Activated naive CD8-positive, alpha-beta T cell treated with anti-CD3 and anti-CD28 coated beads for 36 hours (primary cell): ENCODE results near the gene COLGALT1. TPM values are rescaled to one million over a fixed set of nuclear protein-coding genes. Genes with fewer than 3 reads are reported as not detected.
A peak's percentile ranks its signal among the peaks of the same experiment; 100 is the strongest.
"Not testable (repeated sequence)": the region's sequence is repeated elsewhere in the genome, so short reads cannot be mapped to it uniquely, and the experiment has no call there.

ENCODE experiments used
- DNase-seq: peaks from one replicate; pipeline ENCODE4 v3.0.0; 2021
- H3K27ac Mint-ChIP-seq: one replicate; pipeline ENCODE4 v1.8.0; 2022; ENCODE audit warnings: mild to moderate bottlenecking, moderate library complexity, mixed read lengths
- H3K27me3 Mint-ChIP-seq: one replicate; pipeline ENCODE4 v1.8.0; 2022; ENCODE audit warnings: mild to moderate bottlenecking, mixed read lengths
- H3K36me3 Mint-ChIP-seq: one replicate; pipeline ENCODE4 v1.8.0; 2021; ENCODE audit warnings: mild to moderate bottlenecking, mixed read lengths
- H3K4me1 Mint-ChIP-seq: one replicate; pipeline ENCODE4 v1.8.0; 2021; ENCODE audit warnings: mixed read lengths
- H3K4me3 Mint-ChIP-seq: one replicate; pipeline ENCODE4 v1.8.0; 2022; ENCODE audit warnings: mild to moderate bottlenecking, moderate library complexity, mixed read lengths
- H3K9me3 Mint-ChIP-seq: one replicate; pipeline ENCODE4 v1.8.0; 2022; ENCODE audit warnings: mixed read lengths
- total RNA-seq, 2 experiments: library from RNA; stranded (reverse); gene quantifications; one replicate each; pipeline ENCODE4 v1.2.3, GENCODE V29; 2021

COLGALT1 gene
- total RNA-seq, 2 experiments from 2014 or later: 78.9 to 80.1 TPM

GRCh38 chr19:17564781-17565180 lies 9.3 kb downstream of the COLGALT1 start:
- Mint-ChIP-seq H3K36me3 (peaks cover 24% of the 10 kb centered on the region), H3K27me3 (no peaks in the 10 kb centered on the region), H3K27ac (no peak overlapping the region), H3K9me3 (no peaks in the 10 kb centered on the region), H3K4me1 (peaks cover 2% of the 10 kb centered on the region), H3K4me3 (no peak overlapping the region)
- no peak for DNase-seq

DNA sequence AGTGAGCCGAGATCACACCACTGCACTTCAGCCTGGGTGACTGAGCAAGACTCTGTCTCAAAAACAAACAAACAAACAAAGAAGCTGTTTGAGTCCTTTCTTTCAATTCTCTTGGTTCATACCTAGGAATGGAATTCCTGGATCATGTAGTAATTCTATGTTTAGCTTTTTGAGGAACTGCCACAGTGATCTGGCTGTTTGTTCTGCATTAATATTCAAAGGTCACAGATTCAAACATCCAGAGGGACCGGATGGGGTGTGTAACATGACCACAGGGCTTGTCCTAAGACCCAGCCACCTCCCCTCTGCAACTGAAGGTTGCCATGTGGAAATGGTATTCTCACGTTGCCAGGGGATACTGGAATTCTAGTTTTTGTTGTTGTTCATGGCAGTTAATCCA lies 10.2 kb downstream of the COLGALT1 start:
- no peak for DNase-seq
- no peaks in the 10 kb centered on the region for H3K9me3 Mint-ChIP-seq
- H3K36me3 Mint-ChIP-seq: peaks cover 17% of the 10 kb centered on the region
- H3K4me3 Mint-ChIP-seq: no peak overlapping the region
- H3K27ac Mint-ChIP-seq: no peak overlapping the region
- no peaks in the 10 kb centered on the region for H3K4me1 Mint-ChIP-seq
- no peaks in the 10 kb centered on the region for H3K27me3 Mint-ChIP-seq

GRCh38 chr19:17567940-17568339 lies 12.5 kb downstream of the COLGALT1 start:
- H3K27me3 Mint-ChIP-seq: no peaks in the 10 kb centered on the region
- DNase-seq: no peak
- H3K4me1 Mint-ChIP-seq: peaks cover 3% of the 10 kb centered on the region
- H3K9me3 Mint-ChIP-seq: no peaks in the 10 kb centered on the region
- no peak overlapping the region for H3K27ac Mint-ChIP-seq
- H3K36me3 Mint-ChIP-seq: peaks cover 15% of the 10 kb centered on the region
- no peak overlapping the region for H3K4me3 Mint-ChIP-seq

GRCh38 chr19:17570291-17570690 lies 14.8 kb downstream of the COLGALT1 start:
- H3K27me3 Mint-ChIP-seq, H3K4me1 Mint-ChIP-seq, DNase-seq, H3K4me3 Mint-ChIP-seq, H3K27ac Mint-ChIP-seq, H3K9me3 Mint-ChIP-seq: not testable (repeated sequence)
- H3K36me3 Mint-ChIP-seq: peaks cover 20% of the 10 kb centered on the region

- DNase-seq: no peak
Observed at GRCh38 chr19:17570791-17571190, 15.3 kb downstream of the COLGALT1 start.

DNA sequence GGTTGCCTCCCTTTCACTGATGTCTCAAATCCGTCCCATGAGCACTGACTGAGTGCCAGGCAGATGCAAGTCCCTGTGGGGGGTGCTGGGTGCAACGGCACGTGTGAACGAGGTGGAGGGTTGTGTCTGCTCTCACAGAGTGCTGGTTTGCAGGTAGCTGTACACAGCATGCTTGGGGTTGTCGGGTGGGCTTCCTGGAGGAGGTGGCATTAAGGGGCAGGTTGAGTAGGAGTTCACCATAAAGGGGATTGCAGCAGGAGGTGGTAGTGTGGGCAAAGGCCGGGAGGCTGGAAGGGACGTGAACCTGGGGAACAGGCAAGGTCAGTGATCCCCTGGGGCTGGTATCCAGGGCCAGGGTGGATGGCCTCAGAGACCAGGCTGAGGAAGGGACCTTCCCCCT lies 17.2 kb downstream of the COLGALT1 start:
- no peak for DNase-seq
- H3K4me3 Mint-ChIP-seq: no peak overlapping the region
- H3K27me3 Mint-ChIP-seq: no peaks in the 10 kb centered on the region
- H3K27ac Mint-ChIP-seq: no peak overlapping the region
- peaks cover 5% of the 10 kb centered on the region for H3K4me1 Mint-ChIP-seq
- H3K9me3 Mint-ChIP-seq: no peaks in the 10 kb centered on the region
- H3K36me3 Mint-ChIP-seq: peaks cover 28% of the 10 kb centered on the region

More at GRCh38 chr19:17570791-17571190, 15.3 kb downstream of the COLGALT1 start:
- Mint-ChIP-seq H3K27me3 (no peaks in the 10 kb centered on the region), H3K27ac (no peak overlapping the region), H3K9me3 (no peaks in the 10 kb centered on the region), H3K4me3 (no peak overlapping the region), H3K36me3 (peaks cover 21% of the 10 kb centered on the region), H3K4me1 (peaks cover 5% of the 10 kb centered on the region)

DNA sequence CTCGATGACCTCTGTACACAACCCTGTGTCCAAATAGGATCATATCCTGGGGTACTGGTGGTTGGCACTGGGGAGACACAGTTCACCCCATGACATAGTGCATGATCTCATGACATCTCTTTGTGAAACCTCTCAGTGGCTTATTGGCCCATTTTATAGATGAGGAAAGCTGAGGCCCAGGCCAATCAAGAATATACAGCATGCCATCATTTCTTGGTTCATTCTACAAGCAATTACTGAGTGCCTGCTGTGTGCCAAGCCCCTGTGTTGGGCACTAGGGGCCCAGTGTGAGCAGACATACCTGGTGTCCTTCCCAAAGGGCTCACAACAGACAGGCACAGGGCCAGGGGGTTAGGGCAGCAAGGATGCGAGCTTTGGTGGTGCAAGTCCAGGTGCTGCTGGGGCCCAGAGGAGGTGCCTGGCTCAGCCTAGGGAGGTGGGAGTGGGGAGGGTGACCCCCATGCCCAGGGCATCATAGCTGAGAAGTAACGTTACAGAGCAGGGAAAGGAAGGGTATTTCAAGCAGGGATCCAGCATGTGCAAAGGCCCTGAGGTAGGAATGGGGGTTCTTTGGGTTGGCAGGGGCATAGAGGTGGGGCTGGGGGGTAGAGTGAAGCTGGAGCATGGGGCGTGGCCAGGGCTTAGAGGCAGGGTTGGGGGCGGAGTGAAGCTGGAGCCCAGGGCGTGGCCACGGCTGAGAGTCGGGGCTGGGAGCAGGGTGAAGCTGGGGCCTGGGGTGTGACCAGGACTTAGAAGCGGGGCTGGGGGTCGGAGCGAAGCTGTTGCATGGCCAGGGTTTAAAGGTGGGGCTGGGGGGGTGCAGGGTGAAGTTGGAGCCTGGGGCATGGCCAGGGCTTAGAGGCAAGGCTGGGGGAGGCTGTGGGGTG lies 20.7 kb downstream of the COLGALT1 start:
- Mint-ChIP-seq H3K9me3 (no peaks in the 10 kb centered on the region), H3K4me3 (no peak overlapping the region), H3K27ac (no peak overlapping the region), H3K36me3 (peaks cover 43% of the 10 kb centered on the region), H3K4me1 (peaks cover 5% of the 10 kb centered on the region), H3K27me3 (no peaks in the 10 kb centered on the region)
- no peak for DNase-seq

DNA sequence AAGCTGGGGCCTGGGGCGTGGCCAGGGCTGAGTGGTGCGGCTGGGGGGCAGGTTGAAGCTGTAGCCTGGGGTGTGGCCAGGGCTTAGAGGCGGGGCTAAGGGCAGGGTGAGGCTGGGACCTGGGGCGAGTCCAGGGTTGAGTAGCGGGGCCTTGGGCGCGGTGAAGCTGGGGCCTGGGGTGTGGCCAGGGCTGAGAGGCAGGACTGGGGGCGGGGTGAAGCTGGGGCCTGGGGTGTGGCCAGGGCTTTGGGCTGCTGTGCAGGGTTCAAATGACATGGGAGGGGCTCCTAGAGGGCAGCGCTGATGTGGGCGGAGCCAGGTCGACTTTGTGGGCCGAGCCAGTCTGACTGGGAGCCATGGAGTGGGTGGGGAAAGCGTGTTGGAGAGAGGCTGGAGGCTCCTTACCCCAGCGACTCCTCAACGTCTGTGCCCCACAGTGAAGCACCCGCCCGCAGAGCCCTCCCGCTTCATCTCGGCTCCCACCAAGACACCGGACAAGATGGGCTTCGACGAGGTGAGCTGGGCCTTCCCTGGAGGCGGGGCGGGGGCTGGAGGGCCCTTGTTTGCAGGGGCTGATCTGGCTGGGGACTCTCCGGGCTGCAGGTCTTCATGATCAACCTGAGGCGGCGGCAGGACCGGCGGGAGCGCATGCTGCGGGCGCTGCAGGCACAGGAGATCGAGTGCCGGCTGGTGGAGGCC lies 21.5 kb downstream of the COLGALT1 start:
- peak; percentile 57 for DNase-seq
- Mint-ChIP-seq H3K27ac (no peak overlapping the region), H3K4me3 (no peak overlapping the region), H3K27me3 (no peaks in the 10 kb centered on the region), H3K4me1 (peaks cover 5% of the 10 kb centered on the region), H3K36me3 (peaks cover 43% of the 10 kb centered on the region), H3K9me3 (no peaks in the 10 kb centered on the region)

DNA sequence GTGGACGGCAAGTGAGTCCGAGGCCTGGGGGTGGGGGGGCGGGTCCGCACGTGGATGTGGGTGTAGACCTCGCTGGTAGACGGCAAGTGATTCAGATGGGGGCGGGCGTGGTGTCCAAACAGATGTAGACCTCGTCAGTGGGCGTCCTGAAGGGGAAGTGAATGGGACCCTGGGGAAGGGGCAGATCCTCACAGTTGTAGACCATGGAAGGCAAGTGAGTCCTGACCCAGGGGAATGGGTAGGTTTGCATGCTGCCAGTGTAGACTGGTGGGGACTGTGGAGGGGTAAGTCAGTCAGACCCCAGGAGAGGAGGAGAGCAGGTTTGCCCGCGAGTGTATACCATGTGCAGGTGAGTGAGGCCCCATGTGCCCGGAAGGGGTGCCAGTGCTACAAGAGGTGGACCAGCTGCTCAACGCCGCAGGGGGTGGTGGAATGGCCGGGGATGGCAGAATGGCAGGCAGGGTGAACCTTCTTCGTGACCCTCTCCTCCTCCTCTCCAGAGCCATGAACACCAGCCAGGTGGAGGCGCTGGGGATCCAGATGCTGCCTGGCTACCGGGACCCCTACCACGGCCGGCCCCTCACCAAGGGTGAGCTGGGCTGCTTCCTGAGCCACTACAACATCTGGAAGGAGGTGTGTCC lies 22.1 kb downstream of the COLGALT1 start:
- Mint-ChIP-seq H3K9me3 (no peaks in the 10 kb centered on the region), H3K27me3 (no peaks in the 10 kb centered on the region), H3K4me1 (peaks cover 2% of the 10 kb centered on the region), H3K4me3 (no peak overlapping the region), H3K27ac (no peak overlapping the region), H3K36me3 (peaks cover 44% of the 10 kb centered on the region)
- no peak for DNase-seq

DNA sequence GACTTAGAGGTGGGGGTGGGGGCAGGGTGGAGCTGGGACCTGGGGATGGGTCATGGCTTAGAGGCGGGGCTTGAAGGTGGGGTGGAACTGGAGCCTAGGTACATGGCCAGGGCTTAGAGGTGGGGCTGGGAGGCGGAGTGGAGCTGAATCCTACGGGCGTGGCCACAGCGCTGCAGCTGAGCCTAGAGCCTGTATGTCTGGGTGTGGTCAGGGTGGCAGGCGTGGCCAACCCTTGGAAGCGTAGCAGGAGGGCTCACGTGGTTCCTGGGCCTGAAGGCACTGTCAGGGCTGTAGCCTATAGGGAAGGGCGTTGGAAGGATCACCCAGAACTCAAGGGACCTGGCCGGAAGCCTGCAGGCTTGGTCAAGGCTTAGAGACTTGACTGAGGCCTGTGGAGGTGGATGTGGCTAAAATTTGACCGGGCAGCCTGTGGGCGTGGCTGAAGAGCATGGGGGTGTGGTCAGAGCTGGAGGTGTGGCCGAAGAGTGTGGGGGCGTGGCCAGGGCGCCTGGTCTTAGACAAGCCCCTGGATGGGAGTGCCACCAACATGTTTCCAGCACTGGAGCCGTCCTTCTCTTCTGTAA lies 24.3 kb downstream of the COLGALT1 start:
- Mint-ChIP-seq H3K36me3 (peaks cover 39% of the 10 kb centered on the region), H3K27me3 (no peaks in the 10 kb centered on the region), H3K4me3 (no peak overlapping the region), H3K27ac (no peak overlapping the region), H3K9me3 (no peaks in the 10 kb centered on the region), H3K4me1 (no peaks in the 10 kb centered on the region)
- peak; percentile 38 for DNase-seq

- Mint-ChIP-seq H3K27me3 (no peaks in the 10 kb centered on the region), H3K36me3 (peaks cover 37% of the 10 kb centered on the region), H3K4me1 (no peaks in the 10 kb centered on the region), H3K9me3 (no peaks in the 10 kb centered on the region), H3K4me3 (no peak overlapping the region), H3K27ac (no peak overlapping the region)
- DNase-seq: no peak
Observed at GRCh38 chr19:17580470-17581144, 25.2 kb downstream of the COLGALT1 start.

DNA sequence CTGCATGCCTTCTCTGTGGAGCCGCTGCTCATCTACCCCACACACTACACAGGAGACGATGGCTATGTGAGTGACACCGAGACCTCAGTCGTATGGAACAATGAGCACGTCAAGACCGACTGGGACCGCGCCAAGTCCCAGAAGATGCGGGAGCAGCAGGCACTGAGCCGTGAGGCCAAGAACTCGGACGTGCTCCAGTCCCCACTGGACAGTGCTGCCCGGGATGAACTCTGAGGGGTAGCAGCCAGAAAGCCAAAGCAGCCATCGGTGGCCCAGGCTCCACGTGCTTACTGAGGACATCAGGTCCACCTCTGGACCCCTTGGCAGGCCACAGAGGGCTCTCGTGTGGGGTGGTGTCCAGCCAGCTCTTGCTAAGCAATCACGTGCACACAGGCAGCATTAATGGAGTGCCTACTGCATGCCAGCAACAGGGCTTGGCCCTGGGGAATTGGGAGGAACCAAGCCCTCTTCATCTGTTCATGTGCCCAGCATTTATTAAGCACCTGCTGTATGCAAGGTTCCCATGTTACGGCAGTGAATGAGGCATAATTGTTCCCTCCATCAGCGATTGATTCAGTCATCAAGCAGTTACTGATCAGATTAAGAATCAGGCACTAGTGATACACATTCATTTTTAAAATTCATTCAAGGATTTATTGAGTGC lies 25.9 kb downstream of the COLGALT1 start:
- H3K36me3 Mint-ChIP-seq: peaks cover 31% of the 10 kb centered on the region
- no peak overlapping the region for H3K4me3 Mint-ChIP-seq
- no peaks in the 10 kb centered on the region for H3K27me3 Mint-ChIP-seq
- no peaks in the 10 kb centered on the region for H3K4me1 Mint-ChIP-seq
- no peak for DNase-seq
- H3K9me3 Mint-ChIP-seq: no peaks in the 10 kb centered on the region
- no peak overlapping the region for H3K27ac Mint-ChIP-seq

DNA sequence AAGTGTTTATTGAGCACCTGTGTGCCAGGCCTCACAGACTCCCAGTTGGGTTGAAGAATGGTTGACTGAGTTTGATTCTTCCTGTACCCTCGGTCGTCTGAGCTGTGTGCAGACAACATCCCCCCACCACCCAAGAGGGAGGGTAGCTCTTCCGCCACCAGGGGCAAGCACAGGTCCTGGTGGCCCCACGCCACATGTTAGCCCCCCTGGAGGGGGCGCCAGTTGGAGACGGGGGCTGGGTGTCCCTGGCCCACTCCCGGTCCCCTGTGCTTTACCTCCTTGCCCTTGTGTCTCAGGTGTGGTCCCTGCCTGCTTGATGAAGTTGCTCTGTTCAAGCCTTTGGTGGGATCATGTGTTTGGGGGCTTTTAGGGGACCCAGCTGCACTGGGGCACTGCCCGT lies 27.2 kb downstream of the COLGALT1 start:
- H3K27me3 Mint-ChIP-seq: no peaks in the 10 kb centered on the region
- H3K9me3 Mint-ChIP-seq: no peaks in the 10 kb centered on the region
- DNase-seq: no peak
- H3K4me3 Mint-ChIP-seq: no peak overlapping the region
- peaks cover 29% of the 10 kb centered on the region for H3K36me3 Mint-ChIP-seq
- no peaks in the 10 kb centered on the region for H3K4me1 Mint-ChIP-seq
- H3K27ac Mint-ChIP-seq: no peak overlapping the region

DNA sequence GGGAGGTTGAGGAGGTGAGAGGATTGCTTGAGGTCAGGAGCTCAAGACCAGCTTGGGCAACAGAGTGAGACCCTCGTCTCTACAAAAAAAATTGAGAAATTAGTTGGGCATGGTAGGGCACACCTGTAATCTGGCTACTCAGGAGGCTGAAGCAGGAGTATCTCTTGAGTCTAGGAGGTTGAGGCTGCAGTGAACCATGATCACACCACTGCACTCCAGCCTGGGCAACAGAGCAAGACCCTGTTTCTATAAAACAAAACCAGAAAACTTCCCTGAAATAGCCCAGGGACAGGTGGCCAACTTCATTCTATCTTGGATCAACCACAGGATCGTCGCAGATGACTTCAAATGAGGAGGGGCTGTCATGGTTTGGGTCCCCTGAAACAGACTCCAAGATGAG lies 28.7 kb downstream of the COLGALT1 start:
- no peak for DNase-seq
- H3K9me3 Mint-ChIP-seq: no peaks in the 10 kb centered on the region
- no peaks in the 10 kb centered on the region for H3K4me1 Mint-ChIP-seq
- no peaks in the 10 kb centered on the region for H3K27me3 Mint-ChIP-seq
- H3K4me3 Mint-ChIP-seq: no peak overlapping the region
- peaks cover 25% of the 10 kb centered on the region for H3K36me3 Mint-ChIP-seq
- H3K27ac Mint-ChIP-seq: no peak overlapping the region
